HG03095 (cell line): Measurements from ENCODE around the gene SLC6A6.
A peak's percentile ranks its signal among the peaks of the same experiment; 100 is the strongest.
"Not testable (repeated sequence)": the region's sequence is repeated elsewhere in the genome, so short reads cannot be mapped to it uniquely, and the experiment has no call there.

Experiments used
- ATAC-seq: cut with Tn5 transposase; IDR thresholded peaks from one replicate; pipeline ENCODE4 v1.9.1; 2021; ENCODE audit warnings: moderate library complexity; ENCODE audit not compliant: unreplicated experiment

Gene SLC6A6

GRCh38 chr3:14397531-14397930 lies 4.9 kb upstream of the SLC6A6 start:
- ATAC-seq, result no peak

GRCh38 chr3:14397940-14398796 lies 4.2 kb upstream of the SLC6A6 start:
- ATAC-seq, result no peak

DNA sequence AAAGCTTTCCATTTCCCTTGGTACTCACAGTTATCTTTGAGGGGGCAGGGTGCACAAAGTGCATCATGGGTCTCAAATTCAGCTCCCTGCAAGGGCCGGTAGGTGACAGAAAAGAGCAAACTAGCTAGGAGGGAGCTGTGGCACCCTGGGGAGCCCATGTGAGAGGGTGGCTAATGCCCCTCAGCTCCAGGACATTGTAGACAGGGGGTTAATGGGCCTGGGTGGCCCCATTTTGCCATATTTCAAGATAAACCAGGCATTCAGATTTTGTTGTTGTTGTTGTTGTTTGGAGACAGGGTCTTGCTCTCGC lies 3.7 kb upstream of the SLC6A6 start:
- ATAC-seq, result no peak

DNA sequence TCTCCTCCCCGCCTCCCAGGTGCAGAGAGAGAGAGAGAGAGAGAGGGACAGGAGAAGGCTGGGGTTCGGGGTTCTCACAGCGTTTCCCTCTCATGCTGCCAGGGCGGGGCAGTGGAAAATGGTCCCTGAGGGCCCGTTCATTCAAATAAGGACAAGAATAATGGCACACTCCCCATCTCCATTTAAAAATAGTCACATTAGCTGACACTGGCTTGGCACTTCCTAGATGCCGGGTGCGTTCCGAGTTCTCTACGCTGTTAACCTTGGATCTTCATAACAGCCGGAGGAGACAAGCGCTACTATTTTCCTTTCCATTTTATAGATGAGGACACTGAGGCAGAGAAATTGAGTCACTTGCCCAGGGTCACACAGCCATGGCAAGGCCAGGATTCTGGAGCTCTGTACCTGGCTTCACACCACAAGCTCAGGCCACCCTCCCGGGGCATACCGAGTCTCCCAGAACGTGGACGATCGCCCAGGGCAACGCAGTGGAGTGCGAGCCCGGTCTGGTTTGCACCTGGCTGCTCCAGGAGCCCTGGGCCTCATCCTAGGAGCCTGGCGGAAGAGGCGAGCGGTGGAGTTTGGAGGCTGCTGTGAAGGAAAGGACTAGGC lies 608 bp upstream of the SLC6A6 start:
- peak; percentile 11 for ATAC-seq

DNA sequence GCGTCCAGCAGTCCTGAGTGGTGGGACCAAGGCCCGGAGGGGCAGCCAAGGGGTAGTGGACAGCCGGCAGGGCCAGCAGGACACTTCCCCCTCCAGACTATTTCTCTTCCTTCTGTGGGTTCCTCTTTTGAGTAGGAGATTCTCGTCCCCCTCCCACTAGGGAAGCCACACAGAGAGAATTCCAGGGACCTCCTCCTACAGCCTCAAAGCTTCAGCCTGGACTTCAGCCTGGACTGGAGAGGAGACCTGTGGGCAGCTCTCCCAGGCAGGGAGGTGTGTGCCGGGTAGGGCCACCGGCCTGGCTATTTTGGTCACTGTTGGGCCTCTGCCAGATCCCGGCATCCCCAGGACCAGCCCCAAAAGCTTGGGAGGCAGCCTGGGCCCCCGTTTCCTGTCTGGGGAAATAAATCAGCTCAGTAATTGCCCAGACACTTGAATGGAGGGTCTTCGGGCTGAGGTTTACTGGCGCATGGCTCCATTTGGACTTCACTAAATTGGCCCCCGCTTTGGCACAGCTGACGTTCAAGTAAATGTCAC lies 1.3 kb downstream of the SLC6A6 start:
- ATAC-seq, result no peak

DNA sequence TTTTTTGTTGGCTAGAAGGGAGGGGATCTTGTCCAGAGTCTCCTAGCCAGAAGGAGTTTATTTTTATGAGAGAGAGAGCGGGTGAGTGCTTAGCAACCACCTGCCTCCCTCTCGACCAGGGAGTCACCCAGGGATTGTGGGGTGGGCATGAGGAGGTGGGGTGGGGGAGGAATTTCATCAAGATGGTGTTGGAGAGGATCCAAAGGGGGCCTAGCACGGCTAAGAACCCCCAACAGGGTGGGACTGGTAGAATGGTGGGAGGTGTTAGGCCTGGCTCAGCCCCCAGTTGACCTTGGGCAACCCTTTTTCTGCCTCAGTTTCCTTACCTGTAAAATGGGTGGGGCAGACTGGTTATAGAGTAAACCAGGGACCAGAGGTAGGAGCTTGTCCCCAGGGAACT lies 1.8 kb downstream of the SLC6A6 start:
- no peak for ATAC-seq

GRCh38 chr3:14404631-14405359 lies 2.4 kb downstream of the SLC6A6 start:
- no peak for ATAC-seq

GRCh38 chr3:14405360-14406238 lies 3.2 kb downstream of the SLC6A6 start:
- no peak for ATAC-seq

- ATAC-seq, result no peak
Observed at GRCh38 chr3:14406336-14406735, 3.9 kb downstream of the SLC6A6 start.

DNA sequence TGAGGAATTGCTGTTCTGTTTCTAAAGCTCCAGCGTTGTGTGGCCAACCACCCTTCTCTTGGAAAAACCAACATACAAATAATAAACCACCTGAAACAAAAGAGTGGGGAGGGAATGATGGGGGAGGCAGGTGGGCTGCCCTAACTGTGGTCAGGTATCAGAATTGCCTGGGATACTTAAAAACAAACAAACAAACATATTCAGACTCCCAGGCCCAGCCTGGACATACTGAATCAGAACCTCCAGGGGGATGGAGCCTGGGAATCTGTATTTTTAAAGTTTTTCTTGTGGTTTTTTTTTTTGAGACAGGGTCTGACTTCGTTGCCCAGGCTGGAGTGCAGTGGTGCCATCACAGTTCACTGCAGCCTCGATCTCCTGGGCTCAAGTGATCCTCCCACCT lies 4.4 kb downstream of the SLC6A6 start:
- no peak for ATAC-seq

GRCh38 chr3:14407203-14407602 lies 4.8 kb downstream of the SLC6A6 start:
- ATAC-seq, result no peak

GRCh38 chr3:14409779-14410063 lies 7.3 kb downstream of the SLC6A6 start:
- not testable (repeated sequence) for ATAC-seq

DNA sequence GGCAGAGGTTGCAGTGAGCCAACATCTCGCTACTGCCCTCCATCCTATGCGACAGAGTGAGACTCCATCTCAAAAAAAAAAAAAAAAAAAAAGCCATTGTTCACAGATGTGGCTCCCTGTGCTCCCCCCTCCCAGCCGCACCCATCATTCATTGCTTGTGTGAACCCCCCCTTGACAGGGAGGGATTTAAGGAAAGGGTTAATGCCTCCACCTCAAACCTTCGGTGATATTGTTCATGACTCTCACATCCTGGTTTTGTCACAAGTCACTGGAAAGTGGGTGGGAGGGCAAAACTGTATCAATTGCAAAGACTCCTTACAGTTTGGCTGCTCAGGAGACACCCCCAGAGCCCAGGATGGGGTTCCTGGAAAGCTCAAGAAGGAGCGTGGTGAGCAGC lies 7.7 kb downstream of the SLC6A6 start:
- no peak for ATAC-seq

DNA sequence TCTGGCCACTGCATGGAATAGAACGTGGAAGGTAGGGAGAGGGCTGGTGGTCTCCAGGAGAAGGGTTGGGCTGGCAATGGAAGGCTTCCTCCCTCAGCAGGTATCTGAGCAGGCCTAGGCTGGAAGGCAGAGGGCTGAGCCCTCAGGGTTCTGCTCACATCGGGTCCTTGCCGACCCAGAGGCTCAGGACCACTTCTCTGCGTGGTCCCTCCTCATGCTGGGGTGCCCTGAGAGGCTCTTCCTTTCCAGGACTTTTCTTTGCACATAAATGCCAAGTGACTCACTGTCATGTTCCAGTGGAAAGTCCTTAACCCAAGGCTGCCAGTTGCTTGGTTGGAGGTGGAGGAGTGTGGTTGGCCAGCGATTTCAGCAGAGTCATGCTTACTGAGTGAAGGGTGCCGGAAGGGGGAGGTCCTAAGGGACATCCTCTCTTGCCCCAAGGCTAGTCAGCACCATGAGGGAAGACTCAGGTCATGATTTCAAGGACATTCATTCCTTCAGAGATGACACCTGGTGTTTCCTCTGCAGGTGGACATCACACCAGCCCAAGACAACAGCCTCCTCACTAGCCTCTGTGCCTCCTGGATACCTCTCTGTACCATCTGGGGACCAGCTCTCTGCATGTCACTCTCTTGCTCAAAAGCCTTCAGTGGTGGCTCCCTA lies 8.2 kb downstream of the SLC6A6 start:
- peak; percentile 53 for ATAC-seq

DNA sequence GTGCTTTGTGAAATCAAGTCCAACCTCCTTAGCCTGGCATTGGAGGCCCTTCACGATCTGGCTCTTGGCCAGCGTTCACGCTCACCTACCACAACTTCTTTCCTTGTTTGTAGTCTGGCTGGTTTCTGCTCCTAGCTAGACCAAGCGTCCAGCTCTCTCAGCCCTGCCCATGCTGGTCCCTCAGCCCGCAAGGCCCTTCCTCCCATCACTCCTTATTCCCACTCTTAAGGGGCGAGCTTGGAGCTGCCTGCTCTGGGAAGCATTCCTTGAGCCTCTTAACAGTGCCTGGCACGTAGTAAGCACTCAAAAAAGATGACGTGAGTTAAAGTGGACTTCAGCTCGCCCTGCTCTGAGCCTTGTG lies 8.7 kb downstream of the SLC6A6 start:
- ATAC-seq, result no peak

- ATAC-seq, result no peak
Observed at GRCh38 chr3:14411988-14412387, 9.6 kb downstream of the SLC6A6 start.

GRCh38 chr3:14412831-14413380 lies 10.5 kb downstream of the SLC6A6 start:
- ATAC-seq, result no peak

- ATAC-seq, result no peak
Observed at GRCh38 chr3:14413381-14414071, 11.1 kb downstream of the SLC6A6 start.

DNA sequence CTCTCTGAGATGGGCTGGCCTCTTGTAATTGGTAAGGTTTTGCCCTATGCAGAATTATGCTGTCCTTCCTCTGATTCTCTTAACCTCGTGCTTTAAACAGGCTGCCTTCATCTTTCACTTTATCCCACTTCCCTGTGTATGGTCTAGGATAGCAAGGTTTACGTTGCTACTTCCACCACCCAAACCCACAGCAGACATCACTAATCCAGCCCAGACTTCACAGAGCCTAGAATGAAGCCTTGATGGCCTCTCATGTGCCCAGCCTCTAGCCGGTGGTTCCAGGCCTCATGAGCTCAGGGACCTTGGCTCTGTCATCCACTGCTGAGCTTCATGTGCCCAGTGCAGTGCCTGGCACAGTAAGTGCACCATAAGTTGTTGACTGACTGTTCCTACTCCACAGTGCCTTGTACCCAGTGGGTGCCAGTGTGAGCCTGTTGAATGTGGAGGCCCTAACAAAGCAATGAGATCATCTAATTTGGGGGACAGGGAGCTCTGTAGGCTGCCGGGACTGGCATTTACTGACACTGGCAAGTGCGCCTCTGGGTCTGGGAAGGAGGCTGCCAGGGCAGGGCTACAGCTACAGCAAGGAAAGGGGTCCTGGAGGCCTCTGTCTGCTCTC lies 12.5 kb downstream of the SLC6A6 start:
- ATAC-seq, result no peak
